Stimulated activated CD4-positive, alpha-beta T cell treated with anti-CD3 and anti-CD28 coated beads, Interleukin-4, amount 100 ng/mL, for 48 hours (primary cell): ENCODE results near the gene DPEP3.

ENCODE experiments used
- DNase-seq, 2 donors: peaks; one replicate each; pipeline ENCODE4 v3.0.0-alpha.2; 2020; ENCODE audit warnings: low read depth in 2 of 2

Gene DPEP3

GRCh38 chr16:67967183-67967957, 12.9 kb downstream of the DPEP3 start:
- DNase-seq, result no peak

- no peak for DNase-seq
These were observed 13.6 kb downstream of the DPEP3 start for GRCh38 chr16:67966549-67967182.

GRCh38 chr16:67965668-67966548, 14.4 kb downstream of the DPEP3 start:
- no peak for DNase-seq

- no peak for DNase-seq
These were observed 15.7 kb downstream of the DPEP3 start for GRCh38 chr16:67964477-67965131.

- DNase-seq, result no peak
These were observed 16.5 kb downstream of the DPEP3 start for GRCh38 chr16:67963662-67964321.

DNA sequence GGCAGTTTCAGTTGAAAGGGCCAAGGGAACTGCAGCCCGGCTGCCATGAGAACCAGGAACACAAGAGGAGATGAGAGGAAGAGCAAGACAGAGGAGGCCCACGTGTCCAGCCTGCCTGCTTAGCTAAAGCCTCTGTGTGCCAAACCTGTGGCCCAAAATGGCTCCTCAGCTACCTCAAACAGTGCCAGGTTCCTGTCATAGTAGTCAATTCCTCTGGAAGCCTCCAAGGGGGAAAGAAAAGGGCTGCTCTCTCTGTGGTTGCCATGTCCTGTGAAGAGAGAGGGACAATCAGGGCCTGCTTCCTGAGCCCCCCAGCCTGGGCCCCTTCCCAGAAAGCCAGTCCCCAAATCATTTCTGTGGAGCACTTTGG, 17.0 kb downstream of the DPEP3 start:
- DNase-seq, result no peak

- no peak for DNase-seq
These were observed 18.2 kb downstream of the DPEP3 start for GRCh38 chr16:67962135-67962534.

DNA sequence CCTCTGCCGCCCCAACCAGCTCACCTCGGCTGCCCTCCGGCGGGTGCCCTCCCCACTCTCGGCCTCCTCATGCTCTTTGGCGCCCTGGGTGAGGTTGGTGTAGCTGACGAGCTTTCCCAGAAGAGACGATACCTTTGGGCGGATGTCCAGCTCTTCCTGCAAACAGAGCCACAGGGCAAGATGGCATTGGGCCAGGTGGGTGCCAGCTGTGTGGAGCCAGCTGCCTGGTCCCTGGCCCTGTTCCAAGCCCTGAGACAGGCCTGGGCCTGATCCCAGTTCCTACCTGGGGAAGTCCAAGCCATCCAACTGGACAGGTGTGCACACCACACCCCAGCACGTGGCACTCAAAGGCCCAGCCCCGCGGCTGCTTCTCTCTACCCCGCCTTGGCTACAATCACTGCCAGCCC, 18.7 kb downstream of the DPEP3 start:
- DNase-seq, result no peak

- DNase-seq, result no peak
These were observed 20.6 kb downstream of the DPEP3 start for GRCh38 chr16:67959536-67960329.

DNA sequence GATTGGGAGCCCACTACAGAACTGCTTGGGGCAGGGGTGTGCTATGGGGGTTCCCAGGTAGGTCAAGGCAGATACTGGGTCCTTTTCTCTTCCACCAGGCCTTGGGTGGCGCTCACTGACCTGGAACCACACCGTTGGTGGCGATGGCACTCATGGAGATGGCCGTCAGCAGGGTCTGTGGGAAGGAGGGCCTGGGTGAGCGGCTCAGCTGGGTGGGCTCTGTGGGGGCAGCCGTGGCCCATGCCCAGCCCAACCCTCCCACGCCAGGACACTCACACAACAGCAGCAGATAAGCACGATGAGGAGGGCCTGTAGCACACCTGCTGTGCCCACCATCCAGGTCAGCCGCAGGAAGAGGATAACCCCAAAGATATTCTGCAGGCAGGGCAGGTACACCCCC, 22.7 kb downstream of the DPEP3 start:
- DNase-seq, result no peak

DNA sequence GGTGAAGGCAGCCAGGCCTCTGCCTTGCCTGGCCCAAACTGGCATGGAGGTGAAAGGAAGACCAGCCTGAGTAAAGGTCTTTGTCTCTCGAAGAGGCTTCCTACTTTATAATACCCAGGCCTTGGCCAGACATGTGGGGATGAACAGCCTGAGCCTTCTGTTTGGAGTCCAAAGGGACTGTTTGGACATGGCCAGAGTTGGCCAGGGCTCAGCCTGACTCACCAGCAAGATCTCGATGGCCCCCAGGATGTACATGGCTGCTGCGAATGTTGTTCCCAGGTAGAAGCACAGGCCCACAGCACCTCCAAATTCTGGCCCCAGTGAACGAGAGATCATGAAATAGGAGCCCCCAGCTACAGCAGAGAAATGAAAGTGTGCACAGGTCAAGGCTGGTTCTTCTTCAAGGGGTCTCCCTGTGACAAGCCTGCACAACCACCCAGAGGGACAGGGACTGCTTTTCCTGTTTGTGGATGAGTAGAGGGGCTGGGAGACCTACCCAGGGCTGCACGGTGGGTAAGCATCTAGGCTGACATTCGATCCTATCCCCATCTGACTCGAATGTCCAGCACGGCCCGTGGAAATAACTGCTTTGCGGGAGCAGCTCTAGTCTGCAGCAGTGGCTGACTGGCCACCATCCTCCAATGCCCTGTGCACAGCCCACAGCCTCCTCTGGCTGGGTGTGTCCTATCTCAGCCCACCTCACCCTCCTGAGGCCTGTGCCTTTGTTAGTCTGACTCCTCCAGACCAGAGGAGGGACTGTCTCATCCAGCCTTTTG, 25.7 kb downstream of the DPEP3 start:
- no peak for DNase-seq

- DNase-seq, result no peak
These were observed 26.5 kb downstream of the DPEP3 start for GRCh38 chr16:67953641-67954375.

DNA sequence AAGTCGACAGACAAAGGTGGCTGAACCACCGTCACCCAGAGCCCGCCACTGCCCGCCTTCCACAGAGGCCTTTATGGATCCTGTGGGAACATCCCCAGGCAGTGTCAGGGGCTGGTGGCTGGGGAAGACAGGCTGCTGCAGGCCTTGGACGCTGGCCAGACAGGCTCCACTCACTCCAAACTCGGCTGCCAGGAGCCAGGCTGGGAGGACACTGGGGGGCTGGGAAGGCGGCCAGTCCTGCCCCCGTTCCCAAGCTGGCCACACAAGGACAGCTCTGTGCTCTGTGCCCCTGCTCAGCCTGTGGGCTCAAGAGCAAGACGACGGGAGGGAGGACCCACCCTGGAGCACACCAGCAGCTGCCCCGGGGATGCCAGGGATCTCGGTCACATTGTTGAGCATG, 28.8 kb downstream of the DPEP3 start:
- no peak for DNase-seq

- no peak for DNase-seq
These were observed 29.9 kb downstream of the DPEP3 start for GRCh38 chr16:67950335-67950843.

- no peak for DNase-seq
These were observed 30.7 kb downstream of the DPEP3 start for GRCh38 chr16:67949645-67950044.

DNA sequence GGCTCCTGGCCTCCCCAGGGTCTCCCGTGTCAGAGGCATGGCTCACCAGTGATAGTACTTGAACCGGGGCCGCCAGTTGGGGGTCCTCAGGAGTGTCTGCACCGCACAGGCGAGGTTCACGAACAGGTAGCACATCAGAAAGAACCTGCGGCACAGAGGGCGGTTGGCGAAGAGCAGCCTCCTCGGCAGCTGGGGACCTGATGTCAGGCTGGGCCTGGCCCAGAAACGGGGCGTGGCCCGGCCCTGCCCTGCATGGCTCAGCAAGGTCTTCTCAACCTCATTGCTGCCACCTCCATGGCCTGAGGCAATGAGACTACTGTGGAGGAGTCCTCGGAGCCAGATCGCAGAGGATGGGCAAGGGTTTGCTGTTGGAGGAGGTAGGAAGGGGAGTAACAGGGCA, 32.3 kb downstream of the DPEP3 start:
- DNase-seq, result no peak

- DNase-seq, result no peak
These were observed 33.2 kb downstream of the DPEP3 start for GRCh38 chr16:67946966-67947558.

DNA sequence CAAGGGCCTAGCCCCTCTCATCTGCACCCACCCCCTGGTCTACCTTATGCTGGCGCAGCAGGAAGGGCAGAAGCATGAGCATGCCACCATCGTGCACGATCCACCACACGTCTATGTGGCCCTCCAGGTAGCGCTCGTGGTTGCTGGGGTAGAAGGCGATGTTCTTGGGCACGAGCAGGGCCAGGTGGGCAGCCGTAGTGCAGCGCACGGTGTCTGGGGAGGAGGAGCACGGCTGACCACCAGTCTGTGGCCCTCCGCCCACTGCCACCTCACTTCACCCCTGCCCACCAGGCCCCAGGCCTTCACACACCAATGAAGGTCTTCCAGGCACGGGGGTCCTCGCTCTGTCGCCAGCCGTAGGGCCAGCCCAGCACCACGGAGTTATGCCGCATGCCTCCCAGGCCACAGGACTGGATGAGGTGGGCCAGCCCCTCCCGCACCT, 34.1 kb downstream of the DPEP3 start:
- DNase-seq, result no peak
